ENCODE results near the gene UNC79.

The UNC79 gene

GRCh38 chr14:93663317-93663716, 232.6 kb downstream of the UNC79 start:
- DNase-seq (ENCODE audit: low spot score) = no peak

GRCh38 chr14:93665169-93665568, 234.4 kb downstream of the UNC79 start:
- DNase-seq (ENCODE audit: low spot score) = no peak

- DNase-seq (ENCODE audit: low spot score) = no peak
Observed at GRCh38 chr14:93669632-93670031, 238.9 kb downstream of the UNC79 start.

- DNase-seq (ENCODE audit: low spot score) = no peak
Observed at GRCh38 chr14:93674343-93674742, 243.6 kb downstream of the UNC79 start.

GRCh38 chr14:93675651-93676050, 244.9 kb downstream of the UNC79 start:
- no peak for DNase-seq (ENCODE audit: low spot score)

GRCh38 chr14:93676416-93676958, 245.7 kb downstream of the UNC79 start:
- no peak for DNase-seq (ENCODE audit: low spot score)

GRCh38 chr14:93682459-93682858, 251.7 kb downstream of the UNC79 start:
- no peak for DNase-seq (ENCODE audit: low spot score)

- no peak for DNase-seq (ENCODE audit: low spot score)
Observed at GRCh38 chr14:93683226-93683625, 252.5 kb downstream of the UNC79 start.

GRCh38 chr14:93685121-93685895, 254.6 kb downstream of the UNC79 start:
- no peak for DNase-seq (ENCODE audit: low spot score)

GRCh38 chr14:93686268-93686667, 255.5 kb downstream of the UNC79 start:
- no peak for DNase-seq (ENCODE audit: low spot score)

- DNase-seq (ENCODE audit: low spot score) = no peak
Observed at GRCh38 chr14:93688239-93688666, 257.5 kb downstream of the UNC79 start.

GRCh38 chr14:93688820-93689219, 258.1 kb downstream of the UNC79 start:
- no peak for DNase-seq (ENCODE audit: low spot score)

GRCh38 chr14:93690146-93690545, 259.4 kb downstream of the UNC79 start:
- DNase-seq (ENCODE audit: low spot score) = no peak

GRCh38 chr14:93691042-93691780, 260.5 kb downstream of the UNC79 start:
- no peak for DNase-seq (ENCODE audit: low spot score)

- DNase-seq (ENCODE audit: low spot score) = no peak
Observed at GRCh38 chr14:93693914-93694313, 263.2 kb downstream of the UNC79 start.

- no peak for DNase-seq (ENCODE audit: low spot score)
Observed at GRCh38 chr14:93700928-93701327, 270.2 kb downstream of the UNC79 start.

GRCh38 chr14:93701562-93701961, 270.8 kb downstream of the UNC79 start:
- no peak for DNase-seq (ENCODE audit: low spot score)

- no peak for DNase-seq (ENCODE audit: low spot score)
Observed at GRCh38 chr14:93702946-93703345, 272.2 kb downstream of the UNC79 start.

GRCh38 chr14:93703941-93704340, 273.2 kb downstream of the UNC79 start:
- no peak for DNase-seq (ENCODE audit: low spot score)

GRCh38 chr14:93705513-93706156, 274.9 kb downstream of the UNC79 start:
- no peak for DNase-seq (ENCODE audit: low spot score)

- no peak for DNase-seq (ENCODE audit: low spot score)
Observed at GRCh38 chr14:93706360-93706955, 275.7 kb downstream of the UNC79 start.

GRCh38 chr14:93707475-93707874, 276.7 kb downstream of the UNC79 start:
- no peak for DNase-seq (ENCODE audit: low spot score)

All from AG08396 (cell line).